KMS-11 (cell line): ENCODE results near the gene CSMD2.

ENCODE experiments used
- H2AFZ ChIP-seq: fragments of 200-600 bp; sonication (generic); 2 replicates; pipeline ENCODE4 v1.6.1; 2016; ENCODE audit warnings: antibody characterized with exemption, mixed run types, low read depth
- H3K27ac ChIP-seq: fragments of 200-600 bp; sonication (generic); 2 replicates; pipeline ENCODE4 v1.6.1; 2016; ENCODE audit warnings: mild to moderate bottlenecking, mixed run types
- H3K27me3 ChIP-seq: fragments of 200-600 bp; sonication (generic); 2 replicates; pipeline ENCODE4 v1.6.1; 2017; ENCODE audit warnings: mild to moderate bottlenecking, low read depth, mixed run types, moderate library complexity; ENCODE audit not compliant: insufficient read depth
- H3K36me3 ChIP-seq: fragments of 200-600 bp; sonication (generic); 2 replicates; pipeline ENCODE4 v1.6.1; 2017; ENCODE audit warnings: mild to moderate bottlenecking, mixed run types; ENCODE audit not compliant: insufficient read depth
- H3K4me1 ChIP-seq: fragments of 200-600 bp; sonication (generic); 2 replicates; pipeline ENCODE4 v1.6.1; 2016; ENCODE audit warnings: mild to moderate bottlenecking, low read depth, mixed run types; ENCODE audit not compliant: poor library complexity, severe bottlenecking
- H3K4me2 ChIP-seq: fragments of 200-600 bp; sonication (generic); 2 replicates; pipeline ENCODE4 v1.7.0; 2016; ENCODE audit warnings: mild to moderate bottlenecking, mixed run types
- H3K4me3 ChIP-seq: fragments of 200-600 bp; sonication (generic); IDR thresholded peaks from 2 replicates; pipeline ENCODE4 v1.6.1; 2017; ENCODE audit warnings: low read depth, low read length, mixed read lengths; ENCODE audit not compliant: insufficient read depth
- H3K79me2 ChIP-seq: fragments of 200-600 bp; sonication (generic); 2 replicates; pipeline ENCODE4 v1.6.1; 2016; ENCODE audit warnings: low read depth, mixed run types; ENCODE audit not compliant: insufficient read depth
- H3K9ac ChIP-seq: fragments of 200-600 bp; sonication (generic); 2 replicates; pipeline ENCODE4 v1.6.1; 2016; ENCODE audit warnings: mild to moderate bottlenecking, mixed run types
- H4K20me1 ChIP-seq: fragments of 200-600 bp; sonication (generic); 2 replicates; pipeline ENCODE4 v1.6.1; 2016; ENCODE audit warnings: mild to moderate bottlenecking, mixed run types; ENCODE audit not compliant: insufficient read depth
- CTCF ChIP-seq: fragments of 200-600 bp; sonication (generic); conservative IDR thresholded peaks from 2 replicates; pipeline ENCODE4 v1.6.1; 2017; ENCODE audit warnings: low read depth, mild to moderate bottlenecking, antibody characterized with exemption, low read length, moderate library complexity, mixed read lengths

CSMD2 gene

GRCh38 chr1:33810571-33810970, 354.5 kb downstream of the CSMD2 start:
- Histone ChIP-seq H3K36me3 (no peaks in the 10 kb centered on the region), H4K20me1 (no peaks in the 10 kb centered on the region), H3K79me2 (no peaks in the 10 kb centered on the region), H3K9ac (no peak overlapping the region), H3K27ac (no peak overlapping the region), H3K27me3 (no peaks in the 10 kb centered on the region), H3K4me2 (no peak overlapping the region), H2AFZ (no peak overlapping the region), H3K4me3 (no peak overlapping the region), H3K4me1 (no peaks in the 10 kb centered on the region)
- no peak for TF ChIP-seq CTCF

GRCh38 chr1:33805988-33806387, 359.0 kb downstream of the CSMD2 start:
- no peaks in the 10 kb centered on the region for H3K79me2 ChIP-seq
- no peak overlapping the region for H2AFZ ChIP-seq
- no peak overlapping the region for H3K9ac ChIP-seq
- no peak overlapping the region for H3K4me3 ChIP-seq
- TF ChIP-seq CTCF, result no peak
- no peaks in the 10 kb centered on the region for H3K36me3 ChIP-seq
- no peaks in the 10 kb centered on the region for H4K20me1 ChIP-seq
- H3K27ac ChIP-seq, result no peak overlapping the region
- no peaks in the 10 kb centered on the region for H3K4me1 ChIP-seq
- H3K27me3 ChIP-seq, result no peaks in the 10 kb centered on the region
- no peak overlapping the region for H3K4me2 ChIP-seq

GRCh38 chr1:33802268-33802667, 362.8 kb downstream of the CSMD2 start:
- no peaks in the 10 kb centered on the region for H3K27me3 ChIP-seq
- TF ChIP-seq CTCF, result no peak

GRCh38 chr1:33797849-33798248, 367.2 kb downstream of the CSMD2 start:
- TF ChIP-seq CTCF, result no peak
- no peak overlapping the region for H3K4me3 ChIP-seq
- H3K79me2 ChIP-seq, result no peaks in the 10 kb centered on the region
- H3K9ac ChIP-seq, result no peak overlapping the region
- H3K36me3 ChIP-seq, result no peaks in the 10 kb centered on the region
- no peak overlapping the region for H3K4me2 ChIP-seq
- no peak overlapping the region for H3K27ac ChIP-seq
- no peaks in the 10 kb centered on the region for H3K27me3 ChIP-seq
- H3K4me1 ChIP-seq, result no peaks in the 10 kb centered on the region
- no peaks in the 10 kb centered on the region for H4K20me1 ChIP-seq
- no peak overlapping the region for H2AFZ ChIP-seq

More at GRCh38 chr1:33802268-33802667, 362.8 kb downstream of the CSMD2 start:
- H3K9ac ChIP-seq, result no peak overlapping the region
- no peaks in the 10 kb centered on the region for H3K4me1 ChIP-seq
- H3K79me2 ChIP-seq, result no peaks in the 10 kb centered on the region
- no peak overlapping the region for H3K4me2 ChIP-seq
- no peaks in the 10 kb centered on the region for H4K20me1 ChIP-seq
- H2AFZ ChIP-seq, result no peak overlapping the region
- no peaks in the 10 kb centered on the region for H3K36me3 ChIP-seq
- no peak overlapping the region for H3K4me3 ChIP-seq
- H3K27ac ChIP-seq, result no peak overlapping the region
